HS-5 (cell line): ENCODE data around the gene SAP30L.

ENCODE experiments used
- DNase-seq: peaks from one replicate; pipeline ENCODE4 v3.0.0-alpha.2; 2012; ENCODE audit warnings: low read depth

The SAP30L gene

GRCh38 chr5:154421868-154422267, 23.9 kb upstream of the SAP30L start:
- DNase-seq = no peak

GRCh38 chr5:154422298-154422697, 23.5 kb upstream of the SAP30L start:
- no peak for DNase-seq

DNA sequence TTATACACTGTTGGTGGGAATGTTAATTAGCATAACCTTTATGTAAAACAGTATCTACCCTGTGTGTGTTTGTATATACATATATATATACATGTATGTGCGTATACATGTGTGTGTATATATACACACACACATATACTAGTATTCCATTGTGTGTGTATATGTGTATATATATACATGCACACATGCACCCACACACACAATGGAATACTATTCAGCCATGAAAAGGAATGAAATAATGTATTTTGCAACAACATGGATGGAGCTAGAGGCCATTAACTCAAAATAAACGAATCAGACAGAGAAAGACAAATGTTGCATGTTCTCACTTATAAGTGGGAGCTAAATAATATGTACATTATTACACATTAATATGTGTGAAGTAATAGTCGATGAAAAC, 17.6 kb upstream of the SAP30L start:
- no peak for DNase-seq

DNA sequence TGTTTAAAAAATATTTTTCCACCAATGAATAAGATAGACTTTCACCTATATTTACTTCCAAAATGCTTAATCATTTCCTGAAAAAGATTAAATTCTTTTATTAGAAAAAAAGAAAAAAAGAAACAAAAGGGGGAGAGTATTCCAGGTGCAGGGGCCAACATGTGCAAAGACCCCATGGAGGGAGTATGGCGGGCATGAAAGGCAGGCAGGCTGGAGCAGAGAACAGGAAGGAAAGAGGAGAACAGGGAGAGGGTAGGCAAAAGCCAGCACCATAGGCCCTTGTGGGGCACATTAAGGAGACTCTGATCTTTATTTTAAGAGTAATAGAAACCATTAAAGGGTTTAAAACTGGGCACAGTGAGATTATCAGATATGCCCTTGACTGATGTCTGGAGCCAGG, 16.5 kb upstream of the SAP30L start:
- no peak for DNase-seq

- DNase-seq = no peak
Measured at GRCh38 chr5:154430466-154430865, 15.3 kb upstream of the SAP30L start.

GRCh38 chr5:154430961-154431630, 14.7 kb upstream of the SAP30L start:
- DNase-seq = no peak

- DNase-seq = no peak
Measured at GRCh38 chr5:154435226-154435625, 10.6 kb upstream of the SAP30L start.

DNA sequence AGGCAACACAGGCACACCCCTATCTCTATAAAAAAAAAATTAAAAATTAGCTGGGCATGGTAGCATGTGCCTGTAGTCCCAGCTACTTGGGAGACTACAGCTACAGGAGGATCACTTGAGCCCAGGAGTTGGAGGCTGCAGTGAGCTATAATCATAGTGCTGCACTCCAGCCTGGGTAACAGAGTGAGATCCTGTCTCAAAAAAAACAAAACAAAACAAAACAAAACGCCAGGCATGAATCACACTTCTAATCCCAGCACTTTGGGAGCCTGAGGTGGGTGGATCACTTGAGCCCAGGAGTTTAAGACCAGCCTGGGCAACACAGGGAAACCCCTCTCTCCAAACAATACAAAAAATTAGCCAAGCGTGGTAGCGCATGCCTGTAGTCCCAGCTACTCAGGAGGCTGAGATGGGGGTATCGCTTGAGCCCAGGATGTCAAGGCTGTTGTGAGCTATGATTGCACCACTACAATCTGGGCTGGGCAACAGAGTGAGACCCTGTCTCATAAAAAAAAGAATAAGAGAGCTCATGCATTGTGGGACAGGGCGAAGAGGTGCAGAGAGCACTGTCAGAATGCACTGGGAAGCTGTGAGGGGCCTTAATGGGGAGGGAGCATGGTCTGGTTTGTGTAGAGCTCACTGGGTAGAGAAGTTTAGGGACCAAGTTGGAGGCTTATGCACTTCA, 8.4 kb upstream of the SAP30L start:
- no peak for DNase-seq

- DNase-seq = no peak
Measured at GRCh38 chr5:154440540-154440939, 5.3 kb upstream of the SAP30L start.

GRCh38 chr5:154442801-154443200, 3.0 kb upstream of the SAP30L start:
- DNase-seq = no peak

DNA sequence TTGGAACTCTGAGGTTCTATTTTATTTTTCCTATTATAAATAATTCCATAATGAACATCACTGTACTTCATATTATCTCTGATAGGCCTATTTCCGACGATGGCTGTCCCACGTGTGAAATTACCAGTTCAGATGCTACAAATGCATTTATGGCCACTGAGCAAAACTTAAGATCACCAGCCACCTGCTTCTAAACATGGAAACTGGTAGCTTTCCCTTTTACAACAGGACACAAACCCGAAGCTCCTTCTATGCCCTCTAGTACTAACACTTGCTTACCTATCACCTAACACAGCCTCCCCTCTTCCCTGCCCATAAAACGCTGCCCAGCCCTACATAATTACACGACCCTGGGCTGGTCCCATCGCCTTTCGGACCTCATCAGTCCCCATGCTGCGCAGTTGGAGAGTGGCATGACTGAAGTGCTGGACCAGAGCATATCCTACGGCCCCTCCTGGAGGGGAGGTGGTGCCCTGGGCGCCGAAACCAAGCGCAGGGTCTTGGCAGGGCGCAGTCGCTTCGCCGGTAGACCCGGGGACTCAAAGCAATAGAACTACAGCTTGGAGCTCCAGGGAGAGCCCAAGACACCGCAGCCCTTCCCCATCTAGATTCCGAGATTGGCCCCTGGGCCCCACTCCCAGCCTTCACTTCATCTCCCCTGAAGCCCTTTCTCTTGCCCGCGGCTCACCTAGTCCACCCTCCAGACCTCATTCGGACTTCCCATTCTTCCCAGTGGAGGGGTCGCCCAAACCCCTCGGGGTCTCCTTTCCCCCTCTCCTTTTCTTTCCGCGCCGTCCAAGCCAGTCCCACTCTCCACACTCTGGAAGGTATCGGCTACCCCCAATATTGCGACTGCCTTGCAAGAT, 1.0 kb upstream of the SAP30L start:
- no peak for DNase-seq

DNA sequence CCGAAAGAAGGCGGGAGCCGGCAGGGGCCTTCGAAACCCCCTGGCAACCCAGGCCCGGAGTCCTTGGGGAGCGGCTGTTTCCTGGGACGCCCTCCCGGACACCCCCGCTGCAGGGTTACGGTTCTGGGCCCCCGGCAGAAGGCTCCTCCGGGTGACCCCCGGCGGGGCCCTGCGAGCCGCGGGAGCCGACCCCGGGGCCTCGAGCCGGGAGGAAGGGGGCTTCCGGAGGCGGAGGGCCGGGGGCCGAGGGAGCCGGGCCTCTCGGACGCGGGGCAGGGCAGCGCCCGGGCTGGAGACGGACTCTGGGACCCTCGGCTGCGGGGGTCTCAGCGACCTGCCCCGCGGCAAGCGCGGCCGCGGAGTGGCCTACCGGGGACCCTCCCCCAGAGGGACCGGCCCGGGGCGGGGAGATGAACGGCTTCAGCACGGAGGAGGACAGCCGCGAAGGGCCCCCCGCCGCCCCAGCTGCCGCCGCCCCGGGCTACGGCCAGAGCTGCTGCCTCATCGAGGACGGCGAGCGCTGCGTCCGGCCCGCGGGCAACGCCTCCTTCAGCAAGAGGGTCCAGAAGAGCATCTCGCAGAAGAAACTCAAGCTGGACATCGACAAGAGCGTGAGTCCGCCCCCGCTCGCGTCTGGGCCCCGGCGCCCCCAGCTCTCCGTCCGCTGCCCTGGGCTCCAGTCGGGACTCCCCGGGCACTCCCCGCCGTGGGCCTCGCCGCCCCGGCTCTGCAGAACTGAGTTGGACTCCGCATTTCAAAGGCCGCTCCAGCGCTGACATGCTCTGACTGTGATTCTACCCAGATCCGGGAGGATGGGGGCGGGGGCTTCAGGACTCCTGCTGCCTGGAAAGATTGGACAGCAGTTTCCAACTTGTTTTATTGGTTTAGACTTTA, 645 bp downstream of the SAP30L start:
- no peak for DNase-seq

GRCh38 chr5:154447089-154447725, 1.4 kb downstream of the SAP30L start:
- no peak for DNase-seq

- DNase-seq = no peak
Measured at GRCh38 chr5:154449786-154450185, 4.0 kb downstream of the SAP30L start.

- no peak for DNase-seq
Measured at GRCh38 chr5:154451957-154452356, 6.2 kb downstream of the SAP30L start.

DNA sequence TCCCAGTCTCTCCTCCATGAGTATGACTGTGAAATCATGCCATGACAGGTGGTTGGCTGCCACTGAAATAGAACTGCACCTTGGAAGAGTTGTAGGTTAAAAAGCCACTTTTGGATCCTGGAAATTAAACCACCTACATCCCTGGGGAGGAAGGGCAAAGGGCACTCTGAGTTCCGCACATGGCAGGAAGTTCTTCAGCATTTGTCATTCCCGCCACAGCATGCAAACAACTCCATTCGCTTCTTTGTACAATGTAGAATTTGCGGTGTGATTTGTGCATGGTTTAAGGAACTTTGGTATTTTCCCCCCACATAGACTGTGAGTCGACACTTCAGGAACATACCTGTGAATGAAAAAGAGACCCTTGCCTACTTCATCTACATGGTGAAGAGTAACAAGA, 9.8 kb downstream of the SAP30L start:
- no peak for DNase-seq

- no peak for DNase-seq
Measured at GRCh38 chr5:154456540-154456939, 10.7 kb downstream of the SAP30L start.

DNA sequence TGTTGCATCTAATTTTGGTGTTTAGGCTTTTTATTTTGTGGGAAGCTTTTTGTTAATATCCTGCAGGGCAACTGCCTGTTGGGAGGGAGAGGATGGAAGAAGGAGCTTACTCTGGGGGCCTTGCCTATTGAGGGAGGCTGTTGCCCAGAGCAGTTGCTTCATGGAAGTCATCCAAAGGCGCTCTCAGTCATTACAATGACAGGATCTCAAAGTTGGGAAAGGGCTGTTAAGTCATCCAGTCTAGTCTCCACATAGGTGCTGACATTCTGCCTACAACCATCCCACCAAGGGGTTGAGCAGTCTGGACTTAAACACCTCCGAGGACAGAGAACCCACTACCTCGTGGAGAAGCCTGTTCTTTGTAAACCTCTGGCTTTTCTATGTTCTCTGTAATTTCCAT, 13.2 kb downstream of the SAP30L start:
- no peak for DNase-seq

GRCh38 chr5:154460172-154460571, 14.4 kb downstream of the SAP30L start:
- no peak for DNase-seq

DNA sequence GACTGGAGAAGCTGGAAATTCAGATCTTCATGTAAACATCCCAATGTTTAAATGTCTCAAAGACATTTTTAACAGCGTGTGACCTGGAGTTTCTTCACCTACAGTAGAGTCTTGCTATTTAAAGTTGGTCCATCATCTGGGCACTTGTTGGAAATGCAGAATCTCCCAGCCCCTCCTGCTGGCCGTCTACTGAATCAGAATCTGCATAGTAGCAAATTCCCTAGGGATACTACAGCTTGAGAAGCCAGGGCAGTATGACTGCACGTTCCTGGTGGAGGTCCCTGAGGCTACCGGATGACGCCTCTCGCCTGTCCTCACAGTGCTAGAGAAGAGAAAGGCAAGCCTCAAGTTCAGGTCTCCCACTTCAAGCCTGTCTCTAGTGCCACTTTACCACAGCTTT, 15.7 kb downstream of the SAP30L start:
- no peak for DNase-seq

- DNase-seq = no peak
Measured at GRCh38 chr5:154464438-154464837, 18.6 kb downstream of the SAP30L start.

DNA sequence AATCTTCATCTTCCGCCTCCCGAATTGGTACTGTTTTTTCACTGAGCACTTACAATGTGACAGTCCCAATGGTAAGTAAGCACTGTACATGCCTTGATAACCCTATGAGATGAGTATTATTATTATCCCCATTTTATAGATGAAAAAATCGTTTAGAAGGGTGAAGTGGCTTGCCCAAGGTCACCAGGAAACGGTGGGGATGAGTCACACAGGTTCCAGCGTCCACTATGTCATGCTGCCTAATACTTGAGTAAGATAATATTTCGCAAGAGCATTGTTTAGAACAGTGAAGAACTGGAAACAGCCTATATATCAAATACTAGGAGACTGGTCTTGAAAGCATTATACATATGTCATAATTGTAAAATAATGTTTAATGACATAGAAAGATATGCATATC, 19.4 kb downstream of the SAP30L start:
- no peak for DNase-seq
